GM18520 (cell line): ENCODE results near the gene LY6G6C.

Source experiments
- ATAC-seq: cut with Tn5 transposase; IDR thresholded peaks from one replicate; pipeline ENCODE4 v1.9.1; 2021; ENCODE audit not compliant: unreplicated experiment

The LY6G6C gene

GRCh38 chr6:31687321-31687720 lies 34.2 kb downstream of the LY6G6C start:
- no peak for ATAC-seq

- no peak for ATAC-seq
Observed at GRCh38 chr6:31686483-31686882, 35.1 kb downstream of the LY6G6C start.

GRCh38 chr6:31683591-31683990 lies 38.0 kb downstream of the LY6G6C start:
- ATAC-seq: no peak

- no peak for ATAC-seq
Observed at GRCh38 chr6:31681135-31681671, 40.3 kb downstream of the LY6G6C start.

GRCh38 chr6:31680226-31681134 lies 41.1 kb downstream of the LY6G6C start, which contains the start of gene LY6G5C:
Gene LY6G5C, minus strand, starts transcription at chr6:31681067. Its CDS starts 694 bp downstream, at chr6:31680373.
- no peak for ATAC-seq

GRCh38 chr6:31677955-31678354 lies 43.6 kb downstream of the LY6G6C start:
- ATAC-seq: no peak

- ATAC-seq: no peak
Observed at GRCh38 chr6:31676904-31677303, 44.6 kb downstream of the LY6G6C start.

GRCh38 chr6:31676322-31676903 lies 45.1 kb downstream of the LY6G6C start:
- no peak for ATAC-seq

GRCh38 chr6:31669676-31670075 lies 51.9 kb downstream of the LY6G6C start, which contains the start of gene LY6G5B:
Gene LY6G5B, plus strand, starts transcription at chr6:31669976. Its CDS starts 975 bp downstream, at chr6:31670951.
- ATAC-seq: no peak
